Sigmoid colon (tissue), 7 donors: ENCODE data around the gene ASB2. TPM values are rescaled to one million over a fixed set of nuclear protein-coding genes. Genes with fewer than 3 reads are reported as not detected.
A peak's percentile ranks its signal among the peaks of the same experiment; 100 is the strongest.

Experiments
- DNase-seq: peaks from one replicate; pipeline ENCODE4 v3.0.0-alpha.2; 2019
- H3K27ac ChIP-seq, 4 donors: fragments of 200-600 bp; sonication (generic); one replicate each; pipeline ENCODE4 v1.5.1; 2016 to 2019; ENCODE audit warnings: mild to moderate bottlenecking in 1 of 4
- H3K27me3 ChIP-seq, 3 donors: fragments of 200-600 bp; sonication (generic); one replicate each; pipeline ENCODE4 v1.5.1; 2019; ENCODE audit warnings: mild to moderate bottlenecking in 1 of 3
- H3K36me3 ChIP-seq, 4 donors: fragments of 200-600 bp; sonication (generic); one replicate each; pipeline ENCODE4 v1.5.1; 2016 to 2019
- H3K4me1 ChIP-seq, 4 donors: fragments of 200-600 bp; sonication (generic); one replicate each; pipeline ENCODE4 v1.5.1; 2017 to 2019
- H3K4me3 ChIP-seq, 4 donors: fragments of 200-600 bp; sonication (generic); one replicate each; pipeline ENCODE4 v1.5.1; 2017 to 2019; ENCODE audit warnings: mild to moderate bottlenecking in 2 of 4, moderate library complexity in 1 of 4
- H3K9me3 ChIP-seq, 4 donors: fragments of 200-600 bp in 3 of 4; sonication (generic) in 3 of 4; one replicate each; pipeline versions ENCODE4 v1.5.1 to v1.6.1; 2013 to 2019
- EP300 ChIP-seq, 4 donors: sonication (generic); formaldehyde crosslinking; IDR thresholded peaks; one replicate each; pipeline ENCODE4 v1.6.1; 2017; ENCODE audit warnings: antibody characterized with exemption in 4 of 4
- POLR2A ChIP-seq, 2 donors: fragments of 450-650 bp; IDR thresholded peaks; one replicate each; pipeline ENCODE4 v1.6.1; 2016; ENCODE audit warnings: antibody characterized with exemption in 2 of 2, mild to moderate bottlenecking in 2 of 2, moderate library complexity in 2 of 2
- POLR2AphosphoS5 ChIP-seq, 4 donors: sonication (generic); formaldehyde crosslinking; IDR thresholded peaks; one replicate each; pipeline ENCODE4 v1.6.1; 2017; ENCODE audit warnings: antibody characterized with exemption in 4 of 4
- WGBS, 2 donors: extraction: QIAGEN DNeasy Blood & Tissue Kit; methylation state at CpG; one replicate each; pipeline ENCODE4 v1.1.7; 2013; 5-methylcytosine and 5-hydroxymethylcytosine counted together
- intact Hi-C: fragments of 100-400 bp; cut with DNase I; formaldehyde crosslinking; loops from one replicate; pipeline ENCODE4 v1.15.1; 2023
- polyA plus RNA-seq, 3 donors: library from polyadenylated mRNA; stranded (reverse); fragments of 200-250 nt; gene quantifications; one replicate each; pipeline ENCODE4 v1.2.3, GENCODE V29; 2013
- total RNA-seq, 4 donors: library from RNA; depleted of rRNA; stranded (reverse); fragments of >200 nt; gene quantifications; one replicate each; pipeline ENCODE4 v1.1.0, GENCODE V29; 2016
- TF ChIP-seq, protein P1 (sequence below), 4 experiments: fragments of 450-650 bp in 3 of 4; fragments of 200-600 bp in 1 of 4; IDR thresholded peaks; one replicate each; pipeline ENCODE4 v1.5.1; 2016 to 2019; ENCODE audit warnings: antibody characterized with exemption in 4 of 4, mild to moderate bottlenecking in 3 of 4, moderate library complexity in 2 of 4
- donor health status: healthy with polysubstance abuse.
- donor health status: Bipolar disorder and iron deficiency.
- donor health status: healthy.

ASB2 gene
- total and polyA plus RNA-seq, 7 donors = 1.2 to 178 (median 117) TPM

DNA sequence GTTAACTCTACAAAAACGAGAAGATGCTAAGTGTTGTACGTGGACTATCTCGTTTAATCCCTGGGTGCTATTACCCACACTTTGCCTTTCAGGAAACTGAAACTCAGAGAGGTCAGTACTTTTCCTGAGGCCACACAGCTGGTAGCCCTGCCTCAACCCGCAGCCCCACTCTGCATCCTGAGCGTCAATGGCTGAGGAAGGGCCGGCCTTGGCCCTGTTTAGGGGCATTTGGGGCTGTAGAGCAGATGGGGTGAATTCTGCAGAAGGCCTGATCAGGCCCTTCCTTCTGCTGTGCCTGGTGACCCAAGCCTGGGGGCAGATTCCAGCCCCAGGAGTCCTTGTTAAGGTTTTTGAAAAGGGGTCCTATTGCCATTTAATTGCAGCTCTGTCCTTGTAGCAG, 17.0 kb upstream of the ASB2 start:
- DNase-seq = no peak
- WGBS, 2 donors = 65 to 85% methylated on average over 6 of the region's 6 CpGs
- TF ChIP-seq POLR2AphosphoS5 (IDR thresholded peaks at IDR 0.05) (no peak), EP300 (IDR thresholded peaks at IDR 0.05) (no peak), POLR2A (IDR thresholded peaks at IDR 0.05) (no peak)
- TF ChIP-seq, protein P1, sequence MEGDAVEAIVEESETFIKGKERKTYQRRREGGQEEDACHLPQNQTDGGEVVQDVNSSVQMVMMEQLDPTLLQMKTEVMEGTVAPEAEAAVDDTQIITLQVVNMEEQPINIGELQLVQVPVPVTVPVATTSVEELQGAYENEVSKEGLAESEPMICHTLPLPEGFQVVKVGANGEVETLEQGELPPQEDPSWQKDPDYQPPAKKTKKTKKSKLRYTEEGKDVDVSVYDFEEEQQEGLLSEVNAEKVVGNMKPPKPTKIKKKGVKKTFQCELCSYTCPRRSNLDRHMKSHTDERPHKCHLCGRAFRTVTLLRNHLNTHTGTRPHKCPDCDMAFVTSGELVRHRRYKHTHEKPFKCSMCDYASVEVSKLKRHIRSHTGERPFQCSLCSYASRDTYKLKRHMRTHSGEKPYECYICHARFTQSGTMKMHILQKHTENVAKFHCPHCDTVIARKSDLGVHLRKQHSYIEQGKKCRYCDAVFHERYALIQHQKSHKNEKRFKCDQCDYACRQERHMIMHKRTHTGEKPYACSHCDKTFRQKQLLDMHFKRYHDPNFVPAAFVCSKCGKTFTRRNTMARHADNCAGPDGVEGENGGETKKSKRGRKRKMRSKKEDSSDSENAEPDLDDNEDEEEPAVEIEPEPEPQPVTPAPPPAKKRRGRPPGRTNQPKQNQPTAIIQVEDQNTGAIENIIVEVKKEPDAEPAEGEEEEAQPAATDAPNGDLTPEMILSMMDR (IDR thresholded peaks at IDR 0.05) = no peak
- no peak overlapping the region for H3K4me3 ChIP-seq
- H3K36me3 ChIP-seq = no peaks in the 10 kb centered on the region
- H3K27ac ChIP-seq = peak overlapping the region; percentile 75 to 84 (median 78)
- no peaks in the 10 kb centered on the region for H3K27me3 ChIP-seq
- no peaks in the 10 kb centered on the region for H3K9me3 ChIP-seq
- intact Hi-C loops = no loop called here
- H3K4me1 ChIP-seq = peaks cover 0 to 35% (median 25%) of the 10 kb centered on the region in 4 donors

DNA sequence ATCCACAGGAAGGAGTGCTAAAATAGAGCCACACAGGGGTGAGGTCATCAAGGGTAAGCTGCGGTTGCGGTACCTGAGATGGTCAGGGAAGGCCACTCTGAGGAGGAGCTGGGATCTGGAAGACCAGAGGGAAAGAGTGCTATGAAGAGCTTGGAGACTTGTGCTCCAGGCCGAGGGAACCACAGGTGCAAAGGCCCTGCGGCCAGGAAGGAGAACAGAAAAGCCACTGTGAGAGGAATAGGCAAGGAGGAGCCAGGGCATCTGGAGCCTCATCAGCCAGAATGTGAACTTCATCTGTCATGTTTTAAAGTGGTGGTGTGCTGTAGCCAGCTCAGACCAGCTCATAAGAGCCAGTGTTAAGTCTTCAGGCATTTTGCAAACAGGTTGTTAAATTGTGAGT, 15.3 kb upstream of the ASB2 start:
- Histone ChIP-seq H3K4me3 (no peak overlapping the region), H3K27me3 (no peaks in the 10 kb centered on the region), H3K27ac (peak overlapping the region in 2 of 4 donors; percentile 52 to 75), H3K36me3 (no peaks in the 10 kb centered on the region), H3K9me3 (no peaks in the 10 kb centered on the region), H3K4me1 (peaks cover 0 to 42% (median 31%) of the 10 kb centered on the region in 4 donors)
- TF ChIP-seq, protein P1 (IDR thresholded peaks at IDR 0.05) = no peak
- TF ChIP-seq EP300 (IDR thresholded peaks at IDR 0.05) = no peak
- no peak for TF ChIP-seq POLR2AphosphoS5 (IDR thresholded peaks at IDR 0.05)
- no peak for TF ChIP-seq POLR2A (IDR thresholded peaks at IDR 0.05)
- DNase-seq = no peak
- intact Hi-C loops = no loop called here
- 89 to 95% methylated on average over 4 of the region's 4 CpGs for WGBS, 2 donors

DNA sequence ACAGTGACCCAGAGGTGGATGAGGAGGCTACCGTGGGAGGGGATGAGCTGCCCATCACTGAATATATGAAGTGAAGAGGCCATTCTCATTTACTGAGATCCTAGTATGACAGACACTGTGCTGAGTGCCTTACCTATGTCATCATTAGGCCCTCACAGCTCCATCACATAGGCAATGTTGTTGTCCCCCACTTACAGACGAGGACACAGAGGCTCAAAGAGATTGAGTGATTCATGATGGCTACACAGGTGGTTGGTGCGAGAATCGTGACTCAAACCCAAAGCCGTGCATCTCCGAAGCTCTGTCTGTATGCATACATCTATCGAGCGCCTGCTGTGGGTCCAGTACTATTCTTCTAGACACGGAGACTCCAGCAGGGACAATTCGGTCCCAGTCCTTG, 14.8 kb upstream of the ASB2 start:
- DNase-seq = no peak

DNA sequence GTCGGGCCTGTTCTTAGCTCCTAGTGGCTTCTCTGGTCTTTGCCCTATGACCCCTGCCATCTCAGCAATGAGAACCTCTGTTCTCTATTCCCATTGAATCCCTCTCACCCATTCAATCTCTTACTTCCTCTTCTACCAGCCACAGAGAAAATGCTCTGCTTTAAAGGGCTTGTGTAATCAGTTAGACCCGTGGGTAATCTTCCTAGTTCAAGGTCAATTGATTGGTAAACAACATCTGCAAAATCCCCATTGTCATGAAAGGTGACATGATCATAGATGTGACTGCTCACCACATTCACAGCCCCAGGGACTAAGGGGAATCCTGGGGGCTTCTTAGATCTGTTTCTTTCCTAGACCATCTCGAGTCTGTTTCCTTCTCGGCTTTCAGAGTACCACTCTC, 13.6 kb upstream of the ASB2 start:
- intact Hi-C loops = loop anchor here (10.0 kb wide), 1 partner anchor 925 kb away; no protein-coding TSS in a partner anchor
- peaks cover 0 to 33% (median 25%) of the 10 kb centered on the region in 4 donors for H3K4me1 ChIP-seq
- no peak overlapping the region for H3K27ac ChIP-seq
- no peak for TF ChIP-seq POLR2AphosphoS5 (IDR thresholded peaks at IDR 0.05)
- no peaks in the 10 kb centered on the region for H3K36me3 ChIP-seq
- DNase-seq = no peak
- 60 to 70% methylated on average over 4 of the region's 4 CpGs for WGBS, 2 donors
- H3K9me3 ChIP-seq = no peaks in the 10 kb centered on the region
- no peaks in the 10 kb centered on the region for H3K27me3 ChIP-seq
- H3K4me3 ChIP-seq = no peak overlapping the region

More for the DNA sequence above, 14.8 kb upstream of the ASB2 start:
- no peaks in the 10 kb centered on the region for H3K9me3 ChIP-seq
- no peaks in the 10 kb centered on the region for H3K27me3 ChIP-seq
- H3K4me3 ChIP-seq = no peak overlapping the region
- intact Hi-C loops = no loop called here
- H3K27ac ChIP-seq = peak overlapping the region in 2 of 4 donors; percentile 52 to 75
- peaks cover 0 to 39% (median 31%) of the 10 kb centered on the region in 4 donors for H3K4me1 ChIP-seq
- TF ChIP-seq POLR2A (IDR thresholded peaks at IDR 0.05) (no peak), POLR2AphosphoS5 (IDR thresholded peaks at IDR 0.05) (no peak), EP300 (IDR thresholded peaks at IDR 0.05) (no peak)
- TF ChIP-seq, protein P1 (IDR thresholded peaks at IDR 0.05) = no peak
- H3K36me3 ChIP-seq = no peaks in the 10 kb centered on the region
- WGBS, 2 donors = 88 to 90% methylated on average over 10 of the region's 10 CpGs

DNA sequence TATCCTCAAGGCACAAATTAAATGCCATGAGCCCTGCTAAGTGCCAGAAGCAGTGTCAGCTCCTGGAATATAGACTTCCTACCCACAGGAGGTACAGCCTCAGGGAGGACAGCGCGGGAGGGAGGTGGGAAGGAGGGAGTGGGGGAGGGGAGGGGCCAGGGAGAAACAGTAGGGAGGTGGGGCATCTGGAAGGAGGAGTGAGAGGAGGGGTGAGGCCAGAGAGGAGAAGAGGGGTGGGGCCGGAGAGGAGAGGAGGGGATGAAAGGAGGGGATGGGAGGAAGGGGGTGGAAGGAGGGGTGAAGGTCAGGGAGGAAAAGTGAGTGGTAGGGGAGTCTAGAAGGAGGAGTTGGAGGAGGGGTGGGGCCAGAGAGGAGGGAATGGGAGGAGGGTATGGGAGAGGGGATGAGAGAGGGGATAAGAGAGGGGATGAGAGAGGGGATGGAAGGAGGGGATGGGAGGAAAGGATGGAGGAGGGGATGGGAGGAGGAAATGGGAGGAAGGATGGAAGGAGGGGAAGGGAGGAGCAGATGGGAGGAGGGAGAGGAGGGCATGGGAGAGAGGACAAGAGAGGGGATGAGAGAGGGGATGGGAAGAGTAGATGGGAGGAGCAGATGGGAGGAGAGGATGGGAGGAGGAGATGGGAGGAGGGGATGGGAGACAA, 11.6 kb upstream of the ASB2 start:
- intact Hi-C loops = loop anchor here (10.0 kb wide), 1 partner anchor 923 kb away; no protein-coding TSS in a partner anchor
- WGBS, 2 donors = 57 to 76% methylated on average over 3 of the region's 3 CpGs
- TF ChIP-seq, protein P1 (IDR thresholded peaks at IDR 0.05) = no peak
- TF ChIP-seq POLR2A (IDR thresholded peaks at IDR 0.05) = no peak
- TF ChIP-seq EP300 (IDR thresholded peaks at IDR 0.05) = no peak
- TF ChIP-seq POLR2AphosphoS5 (IDR thresholded peaks at IDR 0.05) = no peak
- no peaks in the 10 kb centered on the region for H3K27me3 ChIP-seq
- no peak for DNase-seq
- H3K4me1 ChIP-seq = peaks cover 0 to 44% (median 29%) of the 10 kb centered on the region in 4 donors
- H3K27ac ChIP-seq = peak overlapping the region in 1 of 4 donors; percentile 62
- no peaks in the 10 kb centered on the region for H3K36me3 ChIP-seq
- H3K4me3 ChIP-seq = no peak overlapping the region
- no peaks in the 10 kb centered on the region for H3K9me3 ChIP-seq
